ENCODE data around the gene MDFI.

GRCh38 chr6:41646026-41646795 is 7.9 kb downstream of the MDFI start:
- TF ChIP-seq ZFP3 (CRISPR knock-in tag; IDR thresholded peaks at IDR 0.05) (no peak), TCF4 (CRISPR knock-in tag; IDR thresholded peaks at IDR 0.05; ENCODE audit: borderline replicate concordance) (no peak), PATZ1 (CRISPR knock-in tag; IDR thresholded peaks at IDR 0.05; ENCODE audit: borderline replicate concordance) (no peak)
